HG03135 (cell line): ENCODE results near the gene SLC66A3.

Experiments
- ATAC-seq: cut with Tn5 transposase; IDR thresholded peaks from one replicate; pipeline ENCODE4 v1.9.1; 2021; ENCODE audit warnings: mild to moderate bottlenecking, moderate library complexity; ENCODE audit not compliant: unreplicated experiment

The SLC66A3 gene

GRCh38 chr2:11155381-11156035 lies at the start of gene SLC66A3:
Gene SLC66A3, plus strand, starts transcription at chr2:11155467. Its CDS starts 80 bp downstream, at chr2:11155547.
- peak; percentile 78 for ATAC-seq

DNA sequence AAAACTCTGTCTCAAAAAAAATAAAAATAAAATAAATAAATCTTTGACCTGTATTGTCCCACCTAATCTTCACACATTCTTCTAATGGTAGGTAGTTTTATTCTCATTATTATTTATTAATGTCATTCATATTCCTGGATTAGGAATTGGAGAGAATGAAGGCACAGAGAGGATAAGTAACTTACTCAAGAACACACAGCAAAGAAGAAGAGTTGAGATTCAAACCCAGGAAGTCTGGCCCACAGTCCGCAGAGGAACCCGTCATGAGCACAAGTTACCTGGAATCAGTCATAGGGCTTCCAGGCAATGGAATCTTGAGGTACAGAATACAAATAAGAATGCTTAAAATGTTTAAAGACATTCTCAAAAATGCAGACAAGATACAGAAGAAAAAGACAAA lies 46.3 kb upstream of the SLC66A3 start:
- no peak for ATAC-seq

GRCh38 chr2:11112870-11113428 lies 42.3 kb upstream of the SLC66A3 start:
- no peak for ATAC-seq

DNA sequence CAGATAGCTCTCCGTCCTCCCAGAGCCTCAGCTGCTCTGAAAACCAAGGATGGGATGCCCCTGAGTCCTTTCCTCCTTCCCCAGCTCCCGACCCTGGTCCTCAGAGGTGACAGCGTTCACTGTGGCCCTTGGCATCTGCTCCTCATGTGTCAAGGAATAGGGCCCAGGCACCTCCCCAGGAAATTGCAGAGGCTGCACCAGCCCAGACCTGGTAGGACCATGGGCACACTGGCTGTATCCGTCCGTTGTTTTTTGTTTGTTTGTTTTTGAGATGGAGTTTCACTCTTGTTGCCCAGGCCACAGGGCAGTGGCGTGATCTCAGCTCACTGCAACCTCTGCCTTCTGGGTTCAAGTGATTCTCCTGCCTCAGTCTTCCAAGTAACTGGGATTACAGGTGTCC lies 37.5 kb upstream of the SLC66A3 start:
- ATAC-seq: no peak

DNA sequence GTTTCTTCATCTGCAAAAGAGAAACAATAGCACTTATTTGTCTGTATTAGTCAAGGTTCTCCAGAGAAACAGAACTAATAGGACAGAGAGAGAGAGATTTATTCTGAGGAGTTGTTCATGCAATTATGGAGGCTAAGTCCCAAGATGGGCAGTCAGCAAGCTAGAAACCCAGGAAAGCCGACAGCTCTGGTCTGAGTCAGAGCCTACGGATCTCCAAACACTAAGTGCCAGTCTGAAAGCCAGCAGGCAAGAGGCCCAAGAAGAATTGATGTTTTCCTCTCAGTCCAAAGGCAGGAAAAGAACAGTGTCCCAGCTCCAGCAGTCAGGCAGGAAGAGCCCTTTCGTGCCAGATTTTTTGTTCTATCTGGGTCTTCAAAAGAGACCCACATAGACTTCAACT lies 36.5 kb upstream of the SLC66A3 start:
- no peak for ATAC-seq

- no peak for ATAC-seq
Measured at GRCh38 chr2:11121099-11121822, 34.0 kb upstream of the SLC66A3 start.

- no peak for ATAC-seq
Measured at GRCh38 chr2:11121823-11122155, 33.5 kb upstream of the SLC66A3 start.

- no peak for ATAC-seq
Measured at GRCh38 chr2:11122380-11122779, 32.9 kb upstream of the SLC66A3 start.

GRCh38 chr2:11123001-11123809 lies 32.1 kb upstream of the SLC66A3 start:
- ATAC-seq: no peak

- ATAC-seq: no peak
Measured at GRCh38 chr2:11123856-11124759, 31.2 kb upstream of the SLC66A3 start.

DNA sequence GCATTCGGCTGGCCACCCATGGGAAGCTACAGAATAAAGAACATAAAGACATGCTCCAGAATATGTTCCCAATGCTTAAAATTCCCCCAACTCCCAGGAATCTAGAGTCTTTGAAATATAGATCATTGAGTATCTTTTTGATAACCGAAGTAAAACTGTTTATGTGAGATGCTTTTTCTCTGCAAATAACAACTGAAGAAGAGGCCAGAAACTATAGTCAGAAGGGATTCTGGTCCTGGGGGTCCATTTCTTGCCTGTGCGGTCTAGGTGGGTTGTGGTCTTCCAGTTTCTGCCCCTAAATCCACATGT lies 30.6 kb upstream of the SLC66A3 start:
- ATAC-seq: no peak

DNA sequence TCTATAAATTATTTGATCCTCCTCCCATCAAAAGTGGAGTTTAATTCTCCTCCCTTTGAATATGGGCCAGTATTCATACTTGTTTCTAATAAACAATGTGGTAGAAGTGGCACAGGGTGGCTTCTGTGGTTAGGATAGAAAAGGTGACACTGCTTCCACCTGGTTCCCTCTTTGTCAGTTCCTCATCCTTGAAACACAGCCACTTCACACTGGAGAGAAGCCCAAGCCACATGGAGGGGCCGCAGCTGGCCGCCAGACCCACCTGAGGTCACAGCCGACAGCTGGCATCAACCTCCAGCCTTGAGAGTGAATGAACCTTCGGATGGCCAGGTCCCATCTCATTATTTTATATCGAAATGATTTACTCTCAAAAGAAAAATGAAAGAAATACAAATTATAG lies 27.5 kb upstream of the SLC66A3 start:
- no peak for ATAC-seq

- ATAC-seq: no peak
Measured at GRCh38 chr2:11128243-11128951, 26.9 kb upstream of the SLC66A3 start.

GRCh38 chr2:11129598-11130449 lies 25.4 kb upstream of the SLC66A3 start:
- peak; percentile 68 for ATAC-seq

GRCh38 chr2:11131166-11131920 lies 23.9 kb upstream of the SLC66A3 start:
- no peak for ATAC-seq

DNA sequence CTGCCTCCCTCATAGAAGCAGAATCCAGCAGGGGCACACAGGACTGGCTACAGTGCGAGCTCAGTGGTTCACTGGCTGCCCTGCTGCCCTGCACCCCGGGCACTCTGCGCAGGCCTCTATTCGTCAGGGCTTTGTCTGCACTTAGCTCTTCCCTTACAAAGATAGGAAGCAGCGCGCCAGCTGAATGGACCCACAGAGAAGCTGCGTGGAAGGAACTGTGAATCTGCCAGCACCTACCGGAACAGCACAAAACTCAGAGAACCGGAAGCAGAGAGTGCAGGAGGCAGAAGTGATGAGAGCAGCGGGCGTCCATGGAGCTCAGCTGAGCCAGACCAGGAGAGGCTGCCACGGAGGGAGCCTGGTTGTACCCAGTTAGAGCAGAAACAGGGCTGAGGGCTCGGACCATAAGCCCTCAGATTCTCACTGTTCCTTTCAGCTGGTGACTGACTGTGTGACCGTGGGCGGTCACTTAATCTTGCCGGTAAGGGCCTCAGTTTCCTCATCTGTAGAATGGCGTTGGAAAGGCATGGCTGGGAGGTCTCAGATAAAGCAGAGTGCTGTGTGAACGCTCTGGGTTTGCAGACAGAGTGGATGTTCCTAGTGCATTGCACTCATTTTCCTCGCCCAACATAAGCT lies 23.1 kb upstream of the SLC66A3 start:
- peak; percentile 8 for ATAC-seq

DNA sequence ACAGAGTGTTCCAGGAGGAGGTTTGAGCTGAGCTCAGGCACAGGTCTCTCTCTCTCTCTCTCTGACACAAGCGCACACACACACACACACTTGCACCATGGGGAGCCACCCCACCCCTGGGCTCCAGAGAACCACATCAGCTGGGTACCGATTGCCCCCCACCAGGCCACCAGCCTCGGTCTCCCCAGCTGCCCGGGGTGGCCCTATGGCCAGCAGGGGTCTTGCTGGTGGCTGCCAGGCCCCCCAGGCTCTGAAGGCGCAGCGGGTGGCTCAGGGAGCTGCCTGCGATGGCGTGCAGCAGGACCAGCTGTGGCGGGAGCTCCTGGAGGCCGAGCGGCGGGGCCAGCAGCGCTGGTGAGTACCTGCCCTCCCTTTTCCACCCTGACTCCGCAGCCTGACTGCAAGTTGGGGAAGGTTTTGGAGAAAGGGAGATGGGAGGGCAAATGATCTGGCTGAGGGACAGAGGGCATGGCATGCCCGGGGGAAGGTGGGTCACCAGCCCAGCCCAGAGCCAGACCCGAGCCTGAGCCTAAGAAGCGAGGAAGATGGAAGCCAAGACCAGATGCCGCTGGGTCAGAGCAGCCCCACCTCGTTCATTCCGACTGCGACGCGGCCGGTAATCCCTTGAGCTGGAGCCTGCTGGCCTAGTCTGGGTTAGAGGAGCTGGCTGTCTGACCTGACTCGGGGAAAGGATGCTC lies 21.9 kb upstream of the SLC66A3 start:
- no peak for ATAC-seq
